GM12873 (cell line): ENCODE data around the gene NUP98.

Experiments used
- TF ChIP-seq, protein P1 (sequence below): IDR thresholded peaks from 2 replicates; pipeline ENCODE4 v1.5.1; 2012; ENCODE audit warnings: low read depth, mild to moderate bottlenecking, moderate library complexity, low read length, control low read depth; ENCODE audit not compliant: insufficient read depth; ENCODE audit errors: missing control alignments

NUP98 gene

DNA sequence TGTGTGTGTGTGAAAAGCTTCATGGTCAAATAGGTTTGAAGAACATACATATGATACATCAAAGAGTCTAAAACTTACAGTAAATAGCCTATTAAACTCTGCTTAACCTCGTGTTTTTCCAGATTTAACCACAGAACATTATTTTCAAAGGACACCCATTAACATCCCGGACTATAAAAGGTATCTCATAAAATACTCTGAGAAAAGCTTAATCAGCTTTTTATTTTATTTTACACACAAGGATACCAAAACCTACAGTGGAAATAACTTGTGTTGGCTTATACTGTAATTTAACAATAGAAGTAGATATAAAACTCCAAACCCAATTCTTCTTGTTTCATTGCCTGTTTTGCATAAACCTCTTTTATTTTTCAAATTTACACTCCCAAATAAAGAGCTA is 76.4 kb downstream of the NUP98 start:
- TF ChIP-seq, protein P1, sequence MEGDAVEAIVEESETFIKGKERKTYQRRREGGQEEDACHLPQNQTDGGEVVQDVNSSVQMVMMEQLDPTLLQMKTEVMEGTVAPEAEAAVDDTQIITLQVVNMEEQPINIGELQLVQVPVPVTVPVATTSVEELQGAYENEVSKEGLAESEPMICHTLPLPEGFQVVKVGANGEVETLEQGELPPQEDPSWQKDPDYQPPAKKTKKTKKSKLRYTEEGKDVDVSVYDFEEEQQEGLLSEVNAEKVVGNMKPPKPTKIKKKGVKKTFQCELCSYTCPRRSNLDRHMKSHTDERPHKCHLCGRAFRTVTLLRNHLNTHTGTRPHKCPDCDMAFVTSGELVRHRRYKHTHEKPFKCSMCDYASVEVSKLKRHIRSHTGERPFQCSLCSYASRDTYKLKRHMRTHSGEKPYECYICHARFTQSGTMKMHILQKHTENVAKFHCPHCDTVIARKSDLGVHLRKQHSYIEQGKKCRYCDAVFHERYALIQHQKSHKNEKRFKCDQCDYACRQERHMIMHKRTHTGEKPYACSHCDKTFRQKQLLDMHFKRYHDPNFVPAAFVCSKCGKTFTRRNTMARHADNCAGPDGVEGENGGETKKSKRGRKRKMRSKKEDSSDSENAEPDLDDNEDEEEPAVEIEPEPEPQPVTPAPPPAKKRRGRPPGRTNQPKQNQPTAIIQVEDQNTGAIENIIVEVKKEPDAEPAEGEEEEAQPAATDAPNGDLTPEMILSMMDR, result no peak

DNA sequence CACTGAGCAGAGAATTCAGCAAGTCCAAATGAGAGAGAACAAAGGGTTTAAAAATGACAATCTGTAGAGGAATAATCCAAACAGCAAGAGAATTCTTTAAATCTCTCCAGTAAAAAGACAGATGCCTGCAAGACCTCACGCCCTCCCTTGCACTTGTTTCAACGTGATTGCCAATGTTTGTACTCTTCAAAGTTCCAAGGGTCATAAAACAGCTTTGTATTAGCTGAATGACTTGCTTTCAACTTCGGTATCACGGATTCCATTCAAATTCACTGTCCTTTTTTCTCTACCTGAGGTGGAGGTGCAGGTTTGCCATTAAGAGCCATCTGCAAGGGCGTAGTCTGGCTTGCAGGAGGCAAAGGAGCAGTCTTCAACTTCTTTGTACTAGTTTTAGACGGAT is 85.1 kb downstream of the NUP98 start:
- TF ChIP-seq, protein P1, result no peak

DNA sequence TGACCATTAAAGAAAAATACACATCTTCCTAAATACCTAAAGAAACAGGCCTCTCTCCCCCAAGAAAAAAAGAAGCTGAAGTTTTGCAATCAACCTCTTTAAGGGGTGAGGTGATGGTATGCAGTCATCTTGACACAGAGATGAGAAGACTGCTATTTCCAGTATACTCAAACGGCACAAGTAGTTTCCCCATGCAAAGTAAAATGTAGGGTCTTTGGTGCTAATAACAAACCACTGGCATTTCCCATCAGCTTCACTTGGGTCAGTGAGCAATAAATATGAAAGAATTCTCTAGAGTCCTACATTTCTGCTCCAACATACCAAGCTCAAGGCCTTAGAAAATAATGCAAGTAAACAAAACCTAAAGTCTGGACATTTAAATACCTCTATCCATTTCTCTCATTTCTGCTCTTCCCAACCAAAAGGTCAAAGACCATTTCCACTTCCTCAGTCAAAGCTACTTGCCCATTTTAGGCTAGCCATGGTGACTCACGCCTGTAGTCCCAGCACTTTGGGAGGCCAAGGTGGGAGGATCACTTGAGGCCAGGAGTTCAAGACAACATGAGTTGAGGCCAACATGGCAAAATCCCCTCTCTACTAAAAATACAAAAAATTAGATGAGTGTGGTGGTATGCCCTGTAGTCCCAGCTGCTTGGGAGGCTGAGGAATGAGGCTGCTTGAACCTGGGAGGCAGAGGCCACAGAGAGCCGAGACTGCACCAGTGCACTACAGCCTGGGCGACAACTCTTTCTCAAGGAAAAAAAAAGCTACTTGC is 86.7 kb downstream of the NUP98 start:
- TF ChIP-seq, protein P1, result no peak

DNA sequence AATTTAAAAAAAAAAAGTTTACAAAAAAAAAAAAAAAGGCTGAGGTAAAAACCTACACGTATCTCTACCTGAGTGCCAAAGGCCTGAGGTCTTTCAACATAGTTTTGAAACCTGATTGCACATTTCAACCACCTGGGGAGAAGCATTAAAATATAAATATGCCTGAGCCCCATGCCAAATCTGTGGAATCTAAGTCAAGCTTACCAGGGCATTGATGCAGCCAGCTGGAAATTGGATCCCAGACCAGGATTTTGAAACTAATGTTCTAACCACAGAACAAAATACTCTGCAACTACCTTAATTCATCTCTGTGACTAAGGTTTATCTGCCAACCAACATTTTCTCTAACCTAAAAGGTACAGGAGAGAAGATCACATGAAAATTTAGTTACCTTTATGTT is 87.4 kb downstream of the NUP98 start:
- TF ChIP-seq, protein P1, result no peak

DNA sequence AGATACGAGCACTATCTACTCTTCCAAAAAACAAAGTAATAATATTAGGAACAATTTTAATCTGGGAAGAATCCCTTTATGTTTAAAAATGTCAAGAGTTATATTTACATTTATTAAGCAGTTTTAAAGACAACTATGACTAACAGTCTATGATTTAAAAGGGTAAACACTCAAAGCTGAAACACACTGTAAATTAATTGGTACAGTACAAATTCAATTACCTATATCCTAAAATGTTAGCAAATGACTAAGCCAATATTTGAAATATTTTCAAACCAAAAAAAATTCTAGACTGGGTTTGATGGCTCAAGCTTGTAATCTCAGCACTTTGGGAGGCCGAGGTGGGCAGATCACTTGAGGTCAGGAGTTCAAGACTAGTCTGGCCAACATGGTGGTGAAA is 90.2 kb downstream of the NUP98 start:
- TF ChIP-seq, protein P1, result no peak

DNA sequence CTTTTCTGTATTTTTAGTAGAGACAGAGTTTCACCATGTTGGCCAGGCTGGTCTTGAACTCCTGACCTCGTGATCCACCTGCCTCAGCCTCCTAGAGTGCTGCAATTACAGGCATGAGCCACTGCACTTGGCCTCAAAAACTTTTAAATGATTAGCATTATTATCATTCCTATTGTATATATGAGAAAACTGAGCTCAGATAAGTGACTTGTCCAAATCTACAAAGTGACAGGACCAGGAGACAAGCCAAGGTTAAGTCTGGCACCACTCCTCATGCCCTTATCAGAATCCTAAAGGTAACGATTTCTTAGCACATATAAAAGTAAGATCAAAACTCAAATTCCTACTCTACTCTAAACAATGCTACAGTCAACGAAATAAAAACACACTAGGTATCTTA is 94.0 kb downstream of the NUP98 start:
- TF ChIP-seq, protein P1, result no peak

DNA sequence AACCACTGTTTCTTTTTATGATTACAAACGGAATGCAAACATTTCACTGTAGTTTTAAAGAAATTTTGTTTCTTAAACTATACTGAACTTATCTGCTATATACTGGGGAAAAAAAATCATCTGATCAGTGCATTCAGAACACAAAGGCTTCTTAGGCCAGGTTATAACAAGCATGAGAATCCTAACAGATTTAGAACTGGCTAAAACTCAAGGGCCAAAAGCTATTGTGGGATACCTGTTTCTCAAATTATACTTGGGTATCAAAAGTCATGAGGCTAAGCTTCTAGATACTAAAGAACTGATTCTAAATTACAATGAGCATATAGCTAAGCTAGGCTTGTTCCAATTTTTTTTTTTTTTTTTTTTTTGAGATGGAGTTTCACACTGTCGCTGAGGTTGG is 96.4 kb downstream of the NUP98 start:
- TF ChIP-seq, protein P1, result no peak
